HG02798 (cell line): Measurements from ENCODE around the gene CKS2.

Experiments used
- ATAC-seq: cut with Tn5 transposase; IDR thresholded peaks from one replicate; pipeline ENCODE4 v1.9.1; 2021; ENCODE audit warnings: mild to moderate bottlenecking; ENCODE audit not compliant: unreplicated experiment, poor library complexity

CKS2 gene

GRCh38 chr9:89346696-89347095 is 35.7 kb downstream of the CKS2 start:
- ATAC-seq, result no peak

- no peak for ATAC-seq
Observed at GRCh38 chr9:89347651-89348050, 36.7 kb downstream of the CKS2 start.

- no peak for ATAC-seq
Observed at GRCh38 chr9:89349607-89350006, 38.6 kb downstream of the CKS2 start.

- no peak for ATAC-seq
Observed at GRCh38 chr9:89350988-89351557, 40.1 kb downstream of the CKS2 start.

- ATAC-seq, result no peak
Observed at GRCh38 chr9:89351584-89352300, 40.7 kb downstream of the CKS2 start.

GRCh38 chr9:89352451-89352850 is 41.5 kb downstream of the CKS2 start:
- ATAC-seq, result no peak

- no peak for ATAC-seq
Observed at GRCh38 chr9:89352874-89353649, 42.1 kb downstream of the CKS2 start.

GRCh38 chr9:89353989-89354388 is 43.0 kb downstream of the CKS2 start:
- ATAC-seq, result no peak

- no peak for ATAC-seq
Observed at GRCh38 chr9:89354471-89354870, 43.5 kb downstream of the CKS2 start.

- ATAC-seq, result no peak
Observed at GRCh38 chr9:89356782-89357181, 45.8 kb downstream of the CKS2 start.

- no peak for ATAC-seq
Observed at GRCh38 chr9:89357331-89358197, 46.6 kb downstream of the CKS2 start.

GRCh38 chr9:89358376-89358916 is 47.5 kb downstream of the CKS2 start:
- no peak for ATAC-seq

GRCh38 chr9:89358985-89359384 is 48.0 kb downstream of the CKS2 start:
- ATAC-seq, result no peak

GRCh38 chr9:89359751-89360261 is 48.8 kb downstream of the CKS2 start:
- ATAC-seq, result no peak

GRCh38 chr9:89360465-89360864 is 49.5 kb downstream of the CKS2 start:
- ATAC-seq, result no peak

- ATAC-seq, result no peak
Observed at GRCh38 chr9:89361031-89361430, 50.0 kb downstream of the CKS2 start.

- no peak for ATAC-seq
Observed at GRCh38 chr9:89361816-89362646, 51.0 kb downstream of the CKS2 start.

GRCh38 chr9:89362647-89363310 is 51.8 kb downstream of the CKS2 start:
- ATAC-seq, result no peak

- no peak for ATAC-seq
Observed at GRCh38 chr9:89363311-89363670, 52.3 kb downstream of the CKS2 start.
